MM.1S (cell line): ENCODE data around the gene POLD2.

Experiments
- DNase-seq: peaks from one replicate; pipeline ENCODE4 v3.0.0-alpha.2; 2015
- H2AFZ ChIP-seq: fragments of 300-600 bp; sonication (generic); 2 replicates; pipeline ENCODE4 v1.6.0; 2016; ENCODE audit warnings: antibody characterized with exemption, low read length
- H3F3A ChIP-seq: fragments of 300-600 bp; sonication (generic); 2 replicates; pipeline ENCODE4 v1.6.1; 2016; ENCODE audit warnings: mild to moderate bottlenecking, antibody characterized with exemption, low read length, moderate library complexity, mixed read lengths; ENCODE audit not compliant: insufficient read depth
- H3K27ac ChIP-seq: fragments of 300-600 bp; sonication (generic); 2 replicates; pipeline ENCODE4 v1.5.1; 2016; ENCODE audit warnings: mild to moderate bottlenecking, low read length
- H3K27me3 ChIP-seq: fragments of 300-600 bp; sonication (generic); replicated peaks from 2 replicates; pipeline ENCODE4 v1.6.0; 2016; ENCODE audit warnings: low read length; ENCODE audit not compliant: insufficient read depth
- H3K36me3 ChIP-seq: fragments of 300-600 bp; sonication (generic); replicated peaks from 2 replicates; pipeline ENCODE4 v1.6.1; 2016; ENCODE audit warnings: mild to moderate bottlenecking, low read length, mixed read lengths; ENCODE audit not compliant: insufficient read depth
- H3K4me1 ChIP-seq: fragments of 300-600 bp; sonication (generic); 2 replicates; pipeline ENCODE4 v1.6.1; 2016; ENCODE audit warnings: low read length, mixed read lengths
- H3K4me2 ChIP-seq: fragments of 300-600 bp; sonication (generic); 2 replicates; pipeline ENCODE4 v1.6.0; 2016; ENCODE audit warnings: low read depth, low read length
- H3K4me3 ChIP-seq: fragments of 300-600 bp; sonication (generic); 2 replicates; pipeline ENCODE4 v1.5.1; 2016; ENCODE audit warnings: low read length, mixed read lengths
- H3K79me2 ChIP-seq: fragments of 300-600 bp; sonication (generic); 2 replicates; pipeline ENCODE4 v1.6.1; 2016; ENCODE audit warnings: mixed run types, low read length, mixed read lengths
- H3K9ac ChIP-seq: fragments of 300-600 bp; sonication (generic); 2 replicates; pipeline ENCODE4 v1.6.1; 2016; ENCODE audit warnings: low read length, mixed read lengths
- H3K9me2 ChIP-seq: fragments of 300-600 bp; sonication (generic); replicated peaks from 2 replicates; pipeline ENCODE4 v1.6.1; 2016; ENCODE audit warnings: mild to moderate bottlenecking, low read length, mixed read lengths; ENCODE audit not compliant: insufficient read depth
- H3K9me3 ChIP-seq: fragments of 300-600 bp; sonication (generic); replicated peaks from 2 replicates; pipeline ENCODE4 v1.6.1; 2016; ENCODE audit warnings: mild to moderate bottlenecking, low read length, mixed read lengths; ENCODE audit not compliant: insufficient read depth
- H4K20me1 ChIP-seq: fragments of 300-600 bp; sonication (generic); 2 replicates; pipeline ENCODE4 v1.6.1; 2016; ENCODE audit warnings: mild to moderate bottlenecking, low read length, moderate library complexity, mixed read lengths; ENCODE audit not compliant: insufficient read depth
- CTCF ChIP-seq: fragments of 300-600 bp; sonication (generic); IDR thresholded peaks from 2 replicates; pipeline ENCODE4 v1.5.1; 2016; ENCODE audit warnings: antibody characterized with exemption, low read length, mixed read lengths
- EZH2 ChIP-seq: fragments of 300-600 bp; sonication (generic); optimal IDR thresholded peaks from 2 replicates; pipeline ENCODE3; 2017; ENCODE audit warnings: low read depth, mild to moderate bottlenecking, antibody characterized with exemption, low read length, mixed read lengths
- EZH2phosphoT487 ChIP-seq: fragments of 300-600 bp; sonication (generic); IDR thresholded peaks from 2 replicates; pipeline ENCODE4 v1.6.1; 2018; ENCODE audit warnings: antibody characterized with exemption, low read length

POLD2 gene

GRCh38 chr7:44095781-44096180 is 27.6 kb downstream of the POLD2 start:
- H3K36me3 ChIP-seq = no peaks in the 10 kb centered on the region
- H3F3A ChIP-seq = peaks cover 11% of the 10 kb centered on the region
- TF ChIP-seq CTCF = no peak
- no peak for TF ChIP-seq EZH2phosphoT487
- TF ChIP-seq EZH2 = no peak
- H3K27ac ChIP-seq = no peak overlapping the region
- no peaks in the 10 kb centered on the region for H3K9me3 ChIP-seq
- H3K79me2 ChIP-seq = no peaks in the 10 kb centered on the region
- H4K20me1 ChIP-seq = no peaks in the 10 kb centered on the region
- H3K9ac ChIP-seq = no peak overlapping the region
- DNase-seq = no peak
- H3K27me3 ChIP-seq = no peaks in the 10 kb centered on the region
- no peaks in the 10 kb centered on the region for H3K9me2 ChIP-seq
- no peak overlapping the region for H3K4me2 ChIP-seq
- H3K4me1 ChIP-seq = peaks cover 27% of the 10 kb centered on the region
- H3K4me3 ChIP-seq = no peak overlapping the region
- no peak overlapping the region for H2AFZ ChIP-seq

GRCh38 chr7:44094883-44095592 is 28.3 kb downstream of the POLD2 start:
- no peak for DNase-seq
- no peaks in the 10 kb centered on the region for H4K20me1 ChIP-seq
- H3K4me1 ChIP-seq = peaks cover 27% of the 10 kb centered on the region
- no peaks in the 10 kb centered on the region for H3K9me3 ChIP-seq
- no peak overlapping the region for H2AFZ ChIP-seq
- H3K9ac ChIP-seq = no peak overlapping the region
- no peaks in the 10 kb centered on the region for H3K27me3 ChIP-seq
- no peaks in the 10 kb centered on the region for H3K79me2 ChIP-seq
- H3K27ac ChIP-seq = no peak overlapping the region
- no peak overlapping the region for H3K4me3 ChIP-seq
- H3K36me3 ChIP-seq = no peaks in the 10 kb centered on the region
- H3K9me2 ChIP-seq = no peaks in the 10 kb centered on the region
- H3K4me2 ChIP-seq = no peak overlapping the region
- TF ChIP-seq CTCF (no peak), EZH2 (no peak), EZH2phosphoT487 (no peak)
- peaks cover 11% of the 10 kb centered on the region for H3F3A ChIP-seq

- Histone ChIP-seq H3K36me3 (no peaks in the 10 kb centered on the region), H3F3A (peaks cover 11% of the 10 kb centered on the region), H3K4me1 (peaks cover 27% of the 10 kb centered on the region), H3K4me3 (no peak overlapping the region), H3K4me2 (peak overlapping the region; percentile 15; the same call in 1 of the 2 replicates), H3K79me2 (no peaks in the 10 kb centered on the region), H3K9me2 (no peaks in the 10 kb centered on the region), H3K27me3 (no peaks in the 10 kb centered on the region), H2AFZ (0 out of 2 replicates have a peak overlapping the region, but pooled peaks have one; percentile 54), H3K9me3 (no peaks in the 10 kb centered on the region), H3K27ac (no peak overlapping the region), H4K20me1 (no peaks in the 10 kb centered on the region), H3K9ac (no peak overlapping the region)
- no peak for DNase-seq
- no peak for TF ChIP-seq EZH2phosphoT487
- TF ChIP-seq CTCF = no peak
- TF ChIP-seq EZH2 = no peak
These were observed 29.0 kb downstream of the POLD2 start for GRCh38 chr7:44094365-44094764.
